Measurements from ENCODE around the gene EEF2K. TPM values are rescaled to one million over a fixed set of nuclear protein-coding genes. Genes with fewer than 3 reads are reported as not detected.
A peak's percentile ranks its signal among the peaks of the same experiment; 100 is the strongest.

EEF2K gene
- total and polyA plus RNA-seq, 2 of the 13 experiments (the other 11 are each of a cell fraction or from before 2014, with no cell fraction given) = 22.0 to 23.8 TPM

DNA sequence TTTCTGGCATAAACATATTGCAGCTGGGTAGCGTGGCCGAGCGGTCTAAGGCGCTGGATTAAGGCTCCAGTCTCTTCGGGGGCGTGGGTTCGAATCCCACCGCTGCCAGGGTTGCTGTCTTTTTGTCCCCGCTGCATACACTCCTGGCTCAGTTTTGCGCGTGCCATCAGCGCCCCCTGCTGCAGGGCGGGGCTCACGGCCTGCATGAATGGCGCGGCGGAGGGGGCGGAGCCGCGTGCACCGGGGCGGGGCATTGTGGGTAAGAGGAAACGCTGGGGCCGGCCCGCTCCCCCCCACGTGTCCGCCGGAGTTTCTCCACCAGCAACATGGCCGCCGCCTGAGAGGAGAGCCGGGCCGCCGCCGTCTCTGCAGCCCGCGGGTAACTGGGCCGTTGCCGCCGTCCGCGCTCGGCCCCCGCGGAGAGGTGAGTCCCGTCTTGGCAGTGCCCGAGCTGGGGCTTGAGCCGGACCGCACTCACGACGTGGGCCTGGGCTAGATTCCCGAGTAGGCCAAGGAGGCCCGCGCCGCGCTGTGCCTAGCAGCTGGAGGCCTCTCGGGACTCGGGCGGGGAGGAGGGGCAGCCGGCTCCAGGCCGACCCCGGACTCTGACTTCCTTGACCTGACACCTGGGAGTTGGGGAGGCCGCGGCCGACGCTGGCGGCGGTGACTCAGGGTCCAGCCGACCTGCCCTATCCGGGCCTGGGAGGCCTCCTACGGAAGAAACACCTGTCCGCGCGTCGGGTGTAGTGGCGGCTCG lies 91.2 kb downstream of the EEF2K start, which contains the start of gene POLR3E (continued):
- TF ChIP-seq MXD4 (CRISPR knock-in tag; IDR thresholded peaks at IDR 0.05) (peak; percentile 99), ZNF253 (CRISPR knock-in tag; IDR thresholded peaks at IDR 0.05; ENCODE audit: borderline replicate concordance) (peak; percentile 91; the same call in 1 of the 2 replicates), ZNF790 (CRISPR knock-in tag; IDR thresholded peaks at IDR 0.05; ENCODE audit: borderline replicate concordance) (peak; percentile 95), POLR2AphosphoS2 (IDR thresholded peaks at IDR 0.05; ENCODE audit: low read depth, low read length) (peak; percentile 76; the same call in 1 of the 2 replicates), WIZ (CRISPR knock-in tag; IDR thresholded peaks at IDR 0.05) (peak; percentile 95), REPIN1 (CRISPR knock-in tag; IDR thresholded peaks at IDR 0.05; ENCODE audit: borderline replicate concordance, low read depth) (peak; percentile 100), THAP9 (CRISPR knock-in tag; IDR thresholded peaks at IDR 0.05; ENCODE audit: borderline replicate concordance) (peak; percentile 97; the same call in 1 of the 2 replicates), NAIF1 (CRISPR knock-in tag; IDR thresholded peaks at IDR 0.05; ENCODE audit: borderline replicate concordance) (peak; percentile 88), ARID2 (CRISPR knock-in tag; IDR thresholded peaks at IDR 0.05; ENCODE audit: borderline replicate concordance) (peak; percentile 100), ZNF292 (CRISPR knock-in tag; IDR thresholded peaks at IDR 0.05; ENCODE audit: borderline replicate concordance, low read depth) (peak; percentile 64), ZFP36 (IDR thresholded peaks at IDR 0.05; ENCODE audit: borderline replicate concordance, low read depth, low read length, partially characterized antibody) (no peak), IRX3 (CRISPR knock-in tag; IDR thresholded peaks at IDR 0.05; ENCODE audit: borderline replicate concordance, low read depth) (peak; percentile 99), ZFP36L1 (CRISPR knock-in tag; IDR thresholded peaks at IDR 0.05) (peak; percentile 97), ERF (CRISPR knock-in tag; IDR thresholded peaks at IDR 0.05) (peak; percentile 99), RXRB (CRISPR knock-in tag; IDR thresholded peaks at IDR 0.05; ENCODE audit: borderline replicate concordance) (peak; percentile 92), SMAD1 (CRISPR knock-in tag; IDR thresholded peaks at IDR 0.05; ENCODE audit: borderline replicate concordance, low read depth) (peak; percentile 100), MTA3 (CRISPR knock-in tag; IDR thresholded peaks at IDR 0.05) (no peak; the same call in 1 of the 2 replicates), ZNF598 (CRISPR knock-in tag; IDR thresholded peaks at IDR 0.05; ENCODE audit: borderline replicate concordance) (peak; percentile 96), LCORL (IDR thresholded peaks at IDR 0.05) (peak; percentile 77), LCORL (CRISPR knock-in tag; IDR thresholded peaks at IDR 0.05) (peak; percentile 95), GATA4 (IDR thresholded peaks at IDR 0.05; ENCODE audit: borderline replicate concordance, low read depth) (no peak; the same call in none of the 2 replicates)
- TF ChIP-seq, protein P1, sequence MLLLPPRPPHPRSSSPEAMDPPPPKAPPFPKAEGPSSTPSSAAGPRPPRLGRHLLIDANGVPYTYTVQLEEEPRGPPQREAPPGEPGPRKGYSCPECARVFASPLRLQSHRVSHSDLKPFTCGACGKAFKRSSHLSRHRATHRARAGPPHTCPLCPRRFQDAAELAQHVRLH (CRISPR knock-in tag; IDR thresholded peaks at IDR 0.05; ENCODE audit: borderline replicate concordance, low read depth) = peak; percentile 100
- TF ChIP-seq, protein P2, sequence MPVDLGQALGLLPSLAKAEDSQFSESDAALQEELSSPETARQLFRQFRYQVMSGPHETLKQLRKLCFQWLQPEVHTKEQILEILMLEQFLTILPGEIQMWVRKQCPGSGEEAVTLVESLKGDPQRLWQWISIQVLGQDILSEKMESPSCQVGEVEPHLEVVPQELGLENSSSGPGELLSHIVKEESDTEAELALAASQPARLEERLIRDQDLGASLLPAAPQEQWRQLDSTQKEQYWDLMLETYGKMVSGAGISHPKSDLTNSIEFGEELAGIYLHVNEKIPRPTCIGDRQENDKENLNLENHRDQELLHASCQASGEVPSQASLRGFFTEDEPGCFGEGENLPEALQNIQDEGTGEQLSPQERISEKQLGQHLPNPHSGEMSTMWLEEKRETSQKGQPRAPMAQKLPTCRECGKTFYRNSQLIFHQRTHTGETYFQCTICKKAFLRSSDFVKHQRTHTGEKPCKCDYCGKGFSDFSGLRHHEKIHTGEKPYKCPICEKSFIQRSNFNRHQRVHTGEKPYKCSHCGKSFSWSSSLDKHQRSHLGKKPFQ (CRISPR knock-in tag; IDR thresholded peaks at IDR 0.05; ENCODE audit: insufficient replicate concordance) = peak; percentile 92
- TF ChIP-seq, protein P3, sequence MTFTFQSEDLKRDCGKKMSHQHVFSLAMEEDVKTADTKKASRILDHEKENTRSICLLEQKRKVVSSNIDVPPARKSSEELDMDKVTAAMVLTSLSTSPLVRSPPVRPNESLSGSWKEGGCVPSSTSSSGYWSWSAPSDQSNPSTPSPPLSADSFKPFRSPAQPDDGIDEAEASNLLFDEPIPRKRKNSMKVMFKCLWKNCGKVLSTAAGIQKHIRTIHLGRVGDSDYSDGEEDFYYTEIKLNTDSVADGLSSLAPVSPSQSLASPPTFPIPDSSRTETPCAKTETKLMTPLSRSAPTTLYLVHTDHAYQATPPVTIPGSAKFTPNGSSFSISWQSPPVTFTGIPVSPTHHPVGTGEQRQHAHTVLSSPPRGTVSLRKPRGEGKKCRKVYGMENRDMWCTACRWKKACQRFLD (CRISPR knock-in tag; IDR thresholded peaks at IDR 0.05; ENCODE audit: borderline replicate concordance) = peak; percentile 94

Data from HepG2 (cell line).